SKM-1 (cell line): ENCODE data around the gene NSFL1C.

Experiments
- DNase-seq: peaks from one replicate; lab custom pipeline; 2025; ENCODE audit not compliant: unreplicated experiment; lab: John Stamatoyannopoulos, UW

The NSFL1C gene

GRCh38 chr20:1486566-1486965 is 19.9 kb upstream of the NSFL1C start:
- no peak for DNase-seq

- DNase-seq: no peak
These were observed 17.9 kb upstream of the NSFL1C start for GRCh38 chr20:1484438-1485116.

- no peak for DNase-seq
These were observed 13.4 kb upstream of the NSFL1C start for GRCh38 chr20:1479831-1480595.

- DNase-seq: no peak
These were observed 11.9 kb upstream of the NSFL1C start for GRCh38 chr20:1478566-1478965.

GRCh38 chr20:1477896-1478490 is 11.3 kb upstream of the NSFL1C start:
- DNase-seq: no peak

- DNase-seq: no peak
These were observed 8.4 kb upstream of the NSFL1C start for GRCh38 chr20:1474817-1475603.

GRCh38 chr20:1474325-1474724 is 7.7 kb upstream of the NSFL1C start:
- no peak for DNase-seq

- DNase-seq: no peak
These were observed 6.9 kb upstream of the NSFL1C start for GRCh38 chr20:1473246-1474220.

- DNase-seq: peak; percentile 14
These were observed 6.1 kb upstream of the NSFL1C start for GRCh38 chr20:1472556-1473245.

- DNase-seq: no peak
These were observed 4.6 kb upstream of the NSFL1C start for GRCh38 chr20:1471242-1471641.

- DNase-seq: no peak
These were observed 3.4 kb upstream of the NSFL1C start for GRCh38 chr20:1469925-1470571.

GRCh38 chr20:1469306-1469905 is 2.8 kb upstream of the NSFL1C start:
- DNase-seq: no peak

- DNase-seq: no peak
These were observed 1.5 kb upstream of the NSFL1C start for GRCh38 chr20:1468117-1468624.

GRCh38 chr20:1467355-1468116 is 887 bp upstream of the NSFL1C start:
- peak; percentile 67 for DNase-seq

GRCh38 chr20:1467082-1467354 is 369 bp upstream of the NSFL1C start:
- no peak for DNase-seq

- DNase-seq: no peak
These were observed 1.0 kb downstream of the NSFL1C start for GRCh38 chr20:1465470-1466210.

GRCh38 chr20:1463971-1464570 is 2.6 kb downstream of the NSFL1C start:
- no peak for DNase-seq
